H1 (cell line): ENCODE results near the gene TMEM51. TPM values are rescaled to one million over a fixed set of nuclear protein-coding genes. Genes with fewer than 3 reads are reported as not detected.

Experiments used
- BCL11A ChIP-seq, 2 experiments: IDR thresholded peaks; one replicate each; pipeline ENCODE4 v1.6.1; 2011; ENCODE audit warnings: low read depth in 2 of 2, low read length in 2 of 2, mild to moderate bottlenecking in 2 of 2
- CBX5 ChIP-seq: fragments of 300-800, 300-1000 bp; sonication (generic); IDR thresholded peaks from 2 replicates; pipeline ENCODE4 v1.7.1; 2016; ENCODE audit warnings: antibody characterized with exemption, low read length, low read depth
- CTCF ChIP-seq, 3 experiments: IDR thresholded peaks; 1 replicate in 2 of 3; 2 replicates in 1 of 3; pipeline versions ENCODE4 v1.5.1 to v1.6.1; 2011; ENCODE audit warnings: low read length in 3 of 3, mild to moderate bottlenecking in 3 of 3, inconsistent platforms in 2 of 3, low read depth in 1 of 3, moderate library complexity in 1 of 3; ENCODE audit not compliant: insufficient read depth in 1 of 3; ENCODE audit errors: control extremely low read depth in 1 of 3
- SAP30 ChIP-seq: fragments of 300-600 bp; sonication (generic); IDR thresholded peaks from 2 replicates; pipeline ENCODE4 v1.7.1; 2012; ENCODE audit warnings: low read length, moderate library complexity, mild to moderate bottlenecking, inconsistent platforms; ENCODE audit not compliant: insufficient read depth, insufficient replicate concordance
- SIRT6 ChIP-seq: IDR thresholded peaks from one replicate; pipeline ENCODE4 v1.7.1; 2012; ENCODE audit warnings: low read length, inconsistent platforms
- polyA plus RNA-seq, 7 experiments: library from polyadenylated mRNA; depleted of rRNA in 3 of 7; stranded (reverse) in 5 of 7; unstranded in 2 of 7; fragments of >200 nt in 5 of 7; fragments of 200-250 nt in 2 of 7; gene quantifications; 1 replicate in 5 of 7; 2 replicates in 1 of 7; 4 replicates in 1 of 7; pipeline versions ENCODE4 v1.2.1 to v1.2.3, GENCODE V29; 2011 to 2013; ENCODE audit warnings: missing spikeins in 2 of 7, mixed read lengths in 2 of 7
- total RNA-seq: library from RNA; stranded (reverse); fragmentation: NEBNext Ultra II Directional; extraction: Animal tissue kit (Norgen Biotek cat#: 25700); gene quantifications from 2 replicates; pipeline ENCODE4 v1.2.1, GENCODE V29; 2021
- TF ChIP-seq, protein P1 (sequence below): IDR thresholded peaks from 2 replicates; pipeline ENCODE4 v1.6.1; 2012; ENCODE audit warnings: inconsistent platforms

The TMEM51 gene
- total and polyA plus RNA-seq, 2 of the 8 experiments (the other 6 are each of a cell fraction or from before 2014, with no cell fraction given): 9.9 to 10.7 TPM

DNA sequence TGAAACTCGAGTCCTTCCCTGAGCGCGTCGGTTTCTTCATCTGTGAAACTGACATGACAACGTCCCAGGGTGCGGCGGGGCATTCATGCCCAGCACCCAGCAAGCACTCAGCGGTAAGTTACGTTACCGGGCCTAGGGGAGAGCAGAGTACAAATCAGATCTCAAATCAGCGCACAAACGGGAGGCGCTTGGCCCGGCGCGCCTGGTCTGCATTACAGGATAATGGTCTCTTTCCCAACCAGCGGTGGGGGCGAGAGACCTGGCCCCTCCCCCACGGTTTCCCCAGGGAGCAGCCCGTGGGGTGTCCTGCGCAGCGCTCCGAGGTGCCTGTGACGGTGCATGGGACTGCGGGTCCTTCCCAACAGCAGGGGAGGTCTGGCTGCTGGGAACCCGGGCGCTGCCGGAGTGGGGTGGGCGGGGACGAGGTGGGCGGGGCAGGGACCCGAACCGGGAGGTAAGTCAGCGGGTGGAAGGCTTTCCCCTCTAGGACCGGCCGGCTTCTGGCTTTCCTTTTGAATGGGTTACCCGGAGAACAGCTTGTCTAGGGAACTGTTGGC, 1.0 kb downstream of the TMEM51 start (continued):
- TF ChIP-seq CBX5: no peak
- no peak for TF ChIP-seq SIRT6
- no peak for TF ChIP-seq BCL11A (IDR thresholded peaks at IDR 0.05; ENCODE audit: low read depth in 2 of 2, low read length in 2 of 2)
- TF ChIP-seq, protein P1, sequence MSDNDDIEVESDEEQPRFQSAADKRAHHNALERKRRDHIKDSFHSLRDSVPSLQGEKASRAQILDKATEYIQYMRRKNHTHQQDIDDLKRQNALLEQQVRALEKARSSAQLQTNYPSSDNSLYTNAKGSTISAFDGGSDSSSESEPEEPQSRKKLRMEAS: no peak
- TF ChIP-seq CTCF (IDR thresholded peaks at IDR 0.05; ENCODE audit: control extremely low read depth in 1 of 3, insufficient read depth in 1 of 3, low read depth in 1 of 3, low read length in 3 of 3): no peak
- TF ChIP-seq SAP30: peak; percentile 80
